IMR-90 (cell line): Measurements from ENCODE around the gene PALM2AKAP2. TPM values are rescaled to one million over a fixed set of nuclear protein-coding genes. Genes with fewer than 3 reads are reported as not detected.

Experiments
- ATAC-seq: fragments of 200-7000 bp; cut with Tn5 transposase; 2 replicates; pipeline ENCODE4 v1.9.1; 2020; ENCODE audit warnings: low read depth, mild to moderate bottlenecking, moderate library complexity
- BruUV-seq: library from RNA; stranded (reverse); fragments of 400-500 nt; replicated peaks from 2 replicates; lab custom pipeline; 2021; lab: Mats Ljungman, UMichigan
- CTCF ChIA-PET: fragments of 300-600 bp; formaldehyde crosslinking; extraction: SDS; loops from one replicate; lab custom pipeline; 2021; ENCODE audit warnings: antibody characterized with exemption; lab: Yijun Ruan, JAX
- POLR2A ChIA-PET: fragments of 300-600 bp; sonication (Branson Sonifier 250); formaldehyde crosslinking; loops from one replicate; lab custom pipeline; 2022; ENCODE audit warnings: antibody characterized with exemption; ENCODE audit not compliant: unreplicated experiment; lab: Charles Lee
- DNase-seq: peaks from one replicate; pipeline ENCODE4 v3.0.0; 2013
- H2AFZ ChIP-seq: replicated peaks from 2 replicates; pipeline ENCODE3; 2013; ENCODE audit warnings: low read length, mild to moderate bottlenecking; ENCODE audit not compliant: poor library complexity
- H2AK5ac ChIP-seq: 2 replicates; pipeline ENCODE4 v1.6.1; 2013; ENCODE audit warnings: low read depth, low read length, inconsistent platforms
- H2AK9ac ChIP-seq: replicated peaks from 2 replicates; pipeline ENCODE3; 2013; ENCODE audit warnings: mild to moderate bottlenecking, low read depth, low read length, moderate library complexity; ENCODE audit not compliant: poor library complexity
- H2BK120ac ChIP-seq: 2 replicates; pipeline ENCODE4 v1.6.1; 2013; ENCODE audit warnings: low read depth, low read length, inconsistent platforms
- H2BK15ac ChIP-seq: 3 replicates; pipeline ENCODE4 v1.6.1; 2013; ENCODE audit warnings: low read depth, low read length, inconsistent platforms
- H2BK20ac ChIP-seq: 2 replicates; pipeline ENCODE4 v1.6.1; 2013; ENCODE audit warnings: low read depth, mild to moderate bottlenecking, inconsistent platforms, low read length, moderate library complexity
- H2BK5ac ChIP-seq: 2 replicates; pipeline ENCODE4 v1.6.1; 2013; ENCODE audit warnings: mild to moderate bottlenecking, low read depth, low read length, inconsistent platforms; ENCODE audit not compliant: poor library complexity, severe bottlenecking
- H3K14ac ChIP-seq: replicated peaks from 2 replicates; pipeline ENCODE4 v1.6.1; 2013; ENCODE audit warnings: low read depth, low read length, inconsistent platforms
- H3K18ac ChIP-seq: 2 replicates; pipeline ENCODE4 v1.6.1; 2013; ENCODE audit warnings: low read depth, low read length, control low read depth
- H3K23ac ChIP-seq: 2 replicates; pipeline ENCODE4 v1.6.1; 2013; ENCODE audit warnings: low read depth, low read length, inconsistent platforms
- H3K27ac ChIP-seq: 2 replicates; pipeline ENCODE4 v1.5.1; 2013; ENCODE audit warnings: mild to moderate bottlenecking, control low read depth, low read length; ENCODE audit not compliant: insufficient read depth
- H3K27me3 ChIP-seq: 2 replicates; pipeline ENCODE4 v1.6.1; 2013; ENCODE audit warnings: low read length; ENCODE audit not compliant: control insufficient read depth, insufficient read depth
- H3K36me3 ChIP-seq: 2 replicates; pipeline ENCODE4 v1.6.1; 2013; ENCODE audit warnings: low read length, mixed read lengths; ENCODE audit not compliant: control insufficient read depth, insufficient read depth
- H3K4ac ChIP-seq: 2 replicates; pipeline ENCODE4 v1.6.1; 2013; ENCODE audit warnings: low read depth, low read length, inconsistent platforms
- H3K4me1 ChIP-seq: 2 replicates; pipeline ENCODE4 v1.6.1; 2013; ENCODE audit warnings: low read length, mixed read lengths; ENCODE audit not compliant: control insufficient read depth, insufficient read depth
- H3K4me2 ChIP-seq: 2 replicates; pipeline ENCODE4 v1.6.1; 2013; ENCODE audit warnings: low read depth, mild to moderate bottlenecking, control low read depth, low read length, moderate library complexity
- H3K4me3 ChIP-seq: 2 replicates; pipeline ENCODE4 v1.5.1; 2013; ENCODE audit warnings: low read depth, mild to moderate bottlenecking, control low read depth, low read length, moderate library complexity; ENCODE audit not compliant: insufficient read depth
- H3K56ac ChIP-seq: 2 replicates; pipeline ENCODE4 v1.6.1; 2013; ENCODE audit warnings: low read length, inconsistent platforms; ENCODE audit not compliant: insufficient read depth; ENCODE audit errors: extremely low read depth
- H3K79me1 ChIP-seq, 2 experiments: 2 replicates each; pipeline ENCODE4 v1.6.1; 2013; ENCODE audit warnings: low read length in 2 of 2, inconsistent platforms in 1 of 2, low read depth in 1 of 2
- H3K9ac ChIP-seq: 2 replicates; pipeline ENCODE4 v1.6.1; 2013; ENCODE audit warnings: low read depth, low read length, control low read depth
- H3K9me1 ChIP-seq: 2 replicates; pipeline ENCODE4 v1.6.1; 2013; ENCODE audit warnings: low read length, inconsistent platforms; ENCODE audit not compliant: insufficient read depth
- H3K9me3 ChIP-seq: 2 replicates; pipeline ENCODE4 v1.6.1; 2013; ENCODE audit warnings: low read length; ENCODE audit not compliant: control insufficient read depth, insufficient read depth
- H4K20me1 ChIP-seq: 2 replicates; pipeline ENCODE4 v1.6.1; 2013; ENCODE audit warnings: low read length, inconsistent platforms; ENCODE audit not compliant: insufficient read depth
- H4K5ac ChIP-seq: 2 replicates; pipeline ENCODE4 v1.6.1; 2013; ENCODE audit warnings: mild to moderate bottlenecking, low read depth, low read length, control low read depth
- H4K8ac ChIP-seq, 2 experiments: 2 replicates each; pipeline ENCODE4 v1.6.1; 2013; ENCODE audit warnings: low read depth in 2 of 2, low read length in 2 of 2, control low read depth in 1 of 2, inconsistent platforms in 1 of 2
- H4K91ac ChIP-seq: 2 replicates; pipeline ENCODE4 v1.6.1; 2013; ENCODE audit warnings: low read depth, low read length, inconsistent platforms; ENCODE audit not compliant: insufficient read depth
- CEBPB ChIP-seq: IDR thresholded peaks from 2 replicates; pipeline ENCODE4 v1.6.1; 2012; ENCODE audit warnings: low read depth, low read length, improper control_type of control experiment
- FOS ChIP-seq: fragments of 150-350 bp; IDR thresholded peaks from 2 replicates; pipeline ENCODE4 v1.6.1; 2016; ENCODE audit warnings: low read depth, low read length
- NFE2L2 ChIP-seq: fragments of 150-350 bp; IDR thresholded peaks from 2 replicates; pipeline ENCODE4 v1.6.1; 2016; ENCODE audit warnings: low read depth, mild to moderate bottlenecking, low read length
- RAD21 ChIP-seq: IDR thresholded peaks from 2 replicates; pipeline ENCODE4 v1.6.1; 2012; ENCODE audit warnings: low read length, improper control_type of control experiment
- WGBS, 2 experiments: methylation state at CpG; one replicate each; pipeline versions ENCODE4 v1.1.5 to v1.1.7; 2013; ENCODE audit warnings: missing lambda C conversion rate in 2 of 2; ENCODE audit not compliant: insufficient read length in 1 of 2; ENCODE audit errors: extremely low coverage in 2 of 2; 5-methylcytosine and 5-hydroxymethylcytosine counted together
- dilution Hi-C: fragments of 300-500 bp; cut with HindIII; formaldehyde crosslinking; loops from one replicate; pipeline ENCODE4 v1.14.3; 2018; ENCODE audit warnings: low sequenced_read_pairs; ENCODE audit not compliant: unreplicated experiment
- in situ Hi-C: fragments of 300-500 bp; cut with MboI; formaldehyde crosslinking; loops from 3 replicates; pipeline ENCODE4 v1.14.3; 2019; ENCODE audit warnings: low sequenced_read_pairs, inconsistent platforms, mixed read lengths
- intact Hi-C: fragments of 100-400 bp; cut with micrococcal nuclease; formaldehyde crosslinking; loops from 2 replicates; pipeline ENCODE4 v1.10.0; 2022
- polyA plus RNA-seq, 3 experiments: library from polyadenylated mRNA; depleted of rRNA; stranded (reverse); fragments of >200 nt; gene quantifications; 2 replicates each; pipeline ENCODE4 v1.2.3, GENCODE V29; 2012; ENCODE audit warnings: low replicate concordance in 1 of 3
- total RNA-seq: library from RNA; depleted of rRNA; stranded (reverse); fragments of >200 nt; gene quantifications from 2 replicates; pipeline ENCODE4 v1.2.3, GENCODE V29; 2012

PALM2AKAP2 gene
- total and polyA plus RNA-seq, 2 of the 4 experiments (the other 2 are of a cell fraction): 3.2 to 14.2 TPM

DNA sequence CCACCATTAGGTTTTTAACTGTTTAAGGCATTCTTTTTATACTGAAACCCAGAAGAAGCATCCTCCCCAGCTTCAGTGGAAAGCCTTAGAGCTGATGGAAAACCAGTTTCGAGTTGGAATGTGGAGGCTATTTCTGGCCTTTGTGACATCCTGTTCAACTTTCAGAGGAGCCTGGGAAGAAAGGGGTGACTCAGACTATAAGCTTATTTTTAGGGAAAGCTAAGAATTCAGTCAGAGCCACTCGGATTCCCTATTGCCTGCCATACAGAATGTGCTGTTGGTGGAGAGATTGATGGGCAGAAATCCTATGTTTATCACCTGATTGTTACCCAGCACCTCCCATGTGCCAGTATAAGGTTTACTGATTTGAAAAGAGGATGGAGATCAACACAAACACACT lies 19.8 kb downstream of the PALM2AKAP2 start:
- H4K91ac ChIP-seq: peak overlapping the region; percentile 83
- dilution Hi-C loops (no loop called here), in situ Hi-C loops (no loop called here), intact Hi-C loops (no loop called here)
- H4K8ac ChIP-seq: peak overlapping the region in 1 of 2 experiments; percentile 66; a peak in 2 of 4 replicates
- 0% methylated on average over 1 of the region's 2 CpGs; no CpG with 5 or more reads in 1 of the 2 experiments for WGBS, 2 experiments
- POLR2A ChIA-PET: interaction anchor here (0.6 kb wide), 1 partner anchor 9 kb away, joined by 3 read pairs; no protein-coding TSS in a partner anchor
- peak overlapping the region; percentile 40; the same call in 1 of the 2 replicates for H3K18ac ChIP-seq
- peak overlapping the region; percentile 91; the same call in 1 of the 2 replicates for H3K23ac ChIP-seq
- H3K27ac ChIP-seq: peak overlapping the region; percentile 74
- BruUV-seq: no TSS peak
- H3K9me3 ChIP-seq: no peaks in the 10 kb centered on the region
- H3K4me3 ChIP-seq: no peak overlapping the region
- H4K5ac ChIP-seq: peak overlapping the region; percentile 45; the same call in 1 of the 2 replicates
- DNase-seq (peak; percentile 86), ATAC-seq (peak; percentile 92)
- H3K79me1 ChIP-seq: peaks cover 57 to 80% of the 10 kb centered on the region in 2 experiments
- peak overlapping the region; percentile 71 for H3K4me2 ChIP-seq
- H2BK120ac ChIP-seq: peak overlapping the region; percentile 95
- CTCF ChIA-PET: no interaction called here
- peaks cover 37% of the 10 kb centered on the region for H3K9me1 ChIP-seq
- H2AFZ ChIP-seq: peak overlapping the region; percentile 40
- H3K56ac ChIP-seq: 0 out of 2 replicates have a peak overlapping the region, but pooled peaks have one; percentile 20
- TF ChIP-seq CEBPB (0 out of 2 replicates have a peak, but pooled peaks have one; percentile 0), RAD21 (no peak), FOS (peak; percentile 58), NFE2L2 (no peak)
- H2BK5ac ChIP-seq: peak overlapping the region; percentile 72
- H2BK15ac ChIP-seq: peak overlapping the region; percentile 98; the same call in 2 of the 3 replicates
- H3K9ac ChIP-seq: peak overlapping the region; percentile 38
- H3K4me1 ChIP-seq: peaks cover 13% of the 10 kb centered on the region; the same call in 1 of the 2 replicates
- peaks cover 23% of the 10 kb centered on the region; the same call in 1 of the 2 replicates for H4K20me1 ChIP-seq
- peak overlapping the region; percentile 98 for H2AK5ac ChIP-seq
- peak overlapping the region; percentile 94 for H3K4ac ChIP-seq
- H2BK20ac ChIP-seq: peak overlapping the region; percentile 96; the same call in 1 of the 2 replicates
- no peaks in the 10 kb centered on the region for H3K27me3 ChIP-seq
- no peak overlapping the region for H2AK9ac ChIP-seq
- peak overlapping the region; percentile 95 for H3K14ac ChIP-seq
- no peaks in the 10 kb centered on the region for H3K36me3 ChIP-seq
